ENCODE data around the gene XPNPEP2. TPM values are rescaled to one million over a fixed set of nuclear protein-coding genes. Genes with fewer than 3 reads are reported as not detected.

The XPNPEP2 gene
- total RNA-seq, 1 experiment from 2014 or later = 0.11 TPM

- TF ChIP-seq OVOL2 (CRISPR knock-in tag; IDR thresholded peaks at IDR 0.05; ENCODE audit: borderline replicate concordance) = no peak
- TF ChIP-seq CREB1 (CRISPR knock-in tag; IDR thresholded peaks at IDR 0.05) = no peak
- TF ChIP-seq CDX4 (CRISPR knock-in tag; IDR thresholded peaks at IDR 0.05; ENCODE audit: borderline replicate concordance) = no peak
- TF ChIP-seq EMX1 (CRISPR knock-in tag; IDR thresholded peaks at IDR 0.05) = no peak
- no peak for TF ChIP-seq KAT7 (CRISPR knock-in tag; IDR thresholded peaks at IDR 0.05; ENCODE audit: borderline replicate concordance)
- no peak for TF ChIP-seq CTCF (IDR thresholded peaks at IDR 0.05)
- TF ChIP-seq GABPB1 (CRISPR knock-in tag; IDR thresholded peaks at IDR 0.05) = no peak
- TF ChIP-seq ZNF512 (CRISPR knock-in tag; IDR thresholded peaks at IDR 0.05; ENCODE audit: borderline replicate concordance) = no peak
- TF ChIP-seq SOX15 (CRISPR knock-in tag; IDR thresholded peaks at IDR 0.05) = no peak
- TF ChIP-seq ZNF396 (CRISPR knock-in tag; IDR thresholded peaks at IDR 0.05; ENCODE audit: borderline replicate concordance) = no peak
- TF ChIP-seq MYBL2 (CRISPR knock-in tag; IDR thresholded peaks at IDR 0.05) = no peak
- no peak for TF ChIP-seq NFATC4 (CRISPR knock-in tag; IDR thresholded peaks at IDR 0.05)
- TF ChIP-seq E2F5 (CRISPR knock-in tag; IDR thresholded peaks at IDR 0.05) = no peak
- ATAC-seq (no peak), DNase-seq (ENCODE audit: low spot score) (no peak)
- POLR2A ChIA-PET = no interaction called here
- no peak overlapping the region for H3K27ac Mint-ChIP-seq
- H3K4me3 Mint-ChIP-seq = no peak overlapping the region
- H3K27me3 Mint-ChIP-seq (ENCODE audit: low read depth) = no peaks in the 10 kb centered on the region; the same call in none of the 2 replicates
- H3K9me3 Mint-ChIP-seq = no peaks in the 10 kb centered on the region
- peaks cover 54% of the 10 kb centered on the region for H3K4me1 Mint-ChIP-seq
- H3K36me3 Mint-ChIP-seq = no peaks in the 10 kb centered on the region
- CTCF ChIA-PET = no interaction called here
Observed at GRCh38 chrX:129723511-129723910, 15.3 kb upstream of the XPNPEP2 start.

- CTCF ChIA-PET = interaction anchor here (1.2 to 4.0 kb wide), 3 partner anchors 70 to 115 kb away, joined by 4 to 76 read pairs (median 30); partner anchors contain the start of gene APLN
- Mint-ChIP-seq H3K36me3 (no peaks in the 10 kb centered on the region), H3K4me1 (peaks cover 45% of the 10 kb centered on the region), H3K27me3 (ENCODE audit: low read depth) (no peaks in the 10 kb centered on the region; the same call in none of the 2 replicates), H3K4me3 (no peak overlapping the region), H3K27ac (no peak overlapping the region), H3K9me3 (no peaks in the 10 kb centered on the region)
- ATAC-seq = no peak
- no peak for DNase-seq (ENCODE audit: low spot score)
- POLR2A ChIA-PET = no interaction called here
- no peak for TF ChIP-seq ZNF219 (CRISPR knock-in tag; IDR thresholded peaks at IDR 0.05; ENCODE audit: borderline replicate concordance)
- TF ChIP-seq NFYB (CRISPR knock-in tag; conservative IDR thresholded peaks at IDR 0.05; ENCODE audit: low read depth) = no peak
- TF ChIP-seq HMGA2 (CRISPR knock-in tag; IDR thresholded peaks at IDR 0.05) = no peak
- no peak for TF ChIP-seq EMX1 (CRISPR knock-in tag; IDR thresholded peaks at IDR 0.05)
- no peak for TF ChIP-seq MXD4 (CRISPR knock-in tag; IDR thresholded peaks at IDR 0.05; ENCODE audit: borderline replicate concordance)
- no peak for TF ChIP-seq NFATC4 (CRISPR knock-in tag; IDR thresholded peaks at IDR 0.05)
- no peak for TF ChIP-seq TCF7 (CRISPR knock-in tag; IDR thresholded peaks at IDR 0.05; ENCODE audit: low read depth)
- TF ChIP-seq CREB1 (CRISPR knock-in tag; IDR thresholded peaks at IDR 0.05) = no peak
- no peak for TF ChIP-seq FOXP4 (CRISPR knock-in tag; IDR thresholded peaks at IDR 0.05)
- no peak for TF ChIP-seq NR2C2 (CRISPR knock-in tag; IDR thresholded peaks at IDR 0.05)
- no peak for TF ChIP-seq JAZF1 (CRISPR knock-in tag; IDR thresholded peaks at IDR 0.05)
- TF ChIP-seq SP1 (CRISPR knock-in tag; conservative IDR thresholded peaks at IDR 0.05) = no peak
- TF ChIP-seq SMAD3 (CRISPR knock-in tag; IDR thresholded peaks at IDR 0.05; ENCODE audit: borderline replicate concordance) = no peak
- no peak for TF ChIP-seq PRDM15 (CRISPR knock-in tag; IDR thresholded peaks at IDR 0.05)
- TF ChIP-seq ZNF396 (CRISPR knock-in tag; IDR thresholded peaks at IDR 0.05; ENCODE audit: borderline replicate concordance) = no peak
- TF ChIP-seq NR1H2 (CRISPR knock-in tag; IDR thresholded peaks at IDR 0.05) = no peak
Observed at GRCh38 chrX:129724754-129725153, 14.0 kb upstream of the XPNPEP2 start.
